Panc1 (cell line): ENCODE measurements around the gene ALDOC. TPM values are rescaled to one million over a fixed set of nuclear protein-coding genes. Genes with fewer than 3 reads are reported as not detected.

Source experiments
- ATAC-seq: fragments of 200-7000 bp; cut with Tn5 transposase; 2 replicates; pipeline ENCODE4 v1.9.1; 2020; ENCODE audit warnings: mild to moderate bottlenecking, moderate library complexity
- BruUV-seq: library from RNA; stranded (reverse); fragments of 400-500 nt; replicated peaks from 2 replicates; lab custom pipeline; 2021; lab: Mats Ljungman, UMichigan
- CTCF ChIA-PET: fragments of 300-600 bp; sonication (Branson Sonifier 250); formaldehyde crosslinking; loops from one replicate; lab custom pipeline; 2022; ENCODE audit warnings: antibody characterized with exemption; lab: Charles Lee
- POLR2A ChIA-PET: fragments of 300-600 bp; sonication (Branson Sonifier 250); formaldehyde crosslinking; loops from one replicate; lab custom pipeline; 2022; ENCODE audit warnings: antibody characterized with exemption; lab: Charles Lee
- DNase-seq: peaks from one replicate; pipeline ENCODE4 v3.0.0-alpha.2; 2010; ENCODE audit warnings: low read depth, low spot score
- H3K27ac ChIP-seq: 2 replicates; pipeline ENCODE4 v1.5.1; 2011; ENCODE audit warnings: mild to moderate bottlenecking, low read length, inconsistent platforms
- H3K27me3 ChIP-seq: fragments of 200-500 bp; sonication (Bioruptor generic); 2 replicates; pipeline ENCODE4 v1.6.0; 2014; ENCODE audit warnings: low read length, inconsistent platforms; ENCODE audit not compliant: control insufficient read depth, insufficient read depth
- H3K36me3 ChIP-seq: fragments of 200-500 bp; sonication (Bioruptor generic); 2 replicates; pipeline ENCODE4 v1.5.1; 2014; ENCODE audit warnings: inconsistent platforms, mild to moderate bottlenecking, low read length, moderate library complexity; ENCODE audit not compliant: control insufficient read depth, insufficient read depth
- H3K4me1 ChIP-seq: 2 replicates; pipeline ENCODE4 v1.5.1; 2011; ENCODE audit warnings: inconsistent platforms, mild to moderate bottlenecking, low read length, moderate library complexity; ENCODE audit not compliant: control insufficient read depth, insufficient read depth
- H3K4me3 ChIP-seq, 2 experiments: 2 replicates each; pipeline ENCODE4 v1.5.1; 2011 to 2012; ENCODE audit warnings: low read depth in 2 of 2, low read length in 2 of 2, mild to moderate bottlenecking in 2 of 2, inconsistent platforms in 1 of 2, moderate library complexity in 1 of 2
- H3K9me3 ChIP-seq: fragments of 200-500 bp; sonication (Bioruptor generic); 2 replicates; pipeline ENCODE4 v1.5.1; 2014; ENCODE audit warnings: low read depth, mild to moderate bottlenecking, inconsistent platforms, low read length, moderate library complexity; ENCODE audit not compliant: control insufficient read depth, insufficient read depth
- POLR2AphosphoS5 ChIP-seq: IDR thresholded peaks from 2 replicates; pipeline ENCODE4 v1.6.1; 2012; ENCODE audit warnings: mild to moderate bottlenecking, low read depth, low read length, moderate library complexity
- SIN3A ChIP-seq: IDR thresholded peaks from 2 replicates; pipeline ENCODE4 v1.6.1; 2012; ENCODE audit warnings: low read depth, mild to moderate bottlenecking, low read length, moderate library complexity, borderline replicate concordance; ENCODE audit not compliant: insufficient read depth
- TCF7L2 ChIP-seq: IDR thresholded peaks from 2 replicates; pipeline ENCODE4 v1.6.1; 2011; ENCODE audit warnings: mild to moderate bottlenecking, low read depth, low read length, inconsistent platforms
- in situ Hi-C: cut with HindIII; loops from 2 replicates; pipeline ENCODE4 v1.10.0; 2016; ENCODE audit warnings: low sequenced_read_pairs, low pct_unique_long_range_greater_than_20kb
- intact Hi-C: fragments of 100-400 bp; cut with micrococcal nuclease; formaldehyde crosslinking; loops from one replicate; pipeline ENCODE4 v1.10.0; 2022; ENCODE audit not compliant: unreplicated experiment
- total RNA-seq: library from RNA; stranded (reverse); gene quantifications from one replicate; pipeline ENCODE4 v1.2.1, GENCODE V29; 2021; ENCODE audit not compliant: unreplicated experiment
- TF ChIP-seq, protein P1 (sequence below), 2 experiments: IDR thresholded peaks; 2 replicates each; pipeline ENCODE4 v1.6.1; 2011 to 2012; ENCODE audit warnings: low read depth in 2 of 2, control low read depth in 1 of 2, low read length in 1 of 2, mild to moderate bottlenecking in 1 of 2, moderate library complexity in 1 of 2; ENCODE audit not compliant: insufficient read depth in 1 of 2
- TF ChIP-seq, protein P2 (sequence below): fragments of 450-650 bp; IDR thresholded peaks from 2 replicates; pipeline ENCODE4 v1.5.1; 2017; ENCODE audit warnings: mild to moderate bottlenecking

ALDOC gene
- total RNA-seq, 1 experiment from 2014 or later: 13.4 TPM

DNA sequence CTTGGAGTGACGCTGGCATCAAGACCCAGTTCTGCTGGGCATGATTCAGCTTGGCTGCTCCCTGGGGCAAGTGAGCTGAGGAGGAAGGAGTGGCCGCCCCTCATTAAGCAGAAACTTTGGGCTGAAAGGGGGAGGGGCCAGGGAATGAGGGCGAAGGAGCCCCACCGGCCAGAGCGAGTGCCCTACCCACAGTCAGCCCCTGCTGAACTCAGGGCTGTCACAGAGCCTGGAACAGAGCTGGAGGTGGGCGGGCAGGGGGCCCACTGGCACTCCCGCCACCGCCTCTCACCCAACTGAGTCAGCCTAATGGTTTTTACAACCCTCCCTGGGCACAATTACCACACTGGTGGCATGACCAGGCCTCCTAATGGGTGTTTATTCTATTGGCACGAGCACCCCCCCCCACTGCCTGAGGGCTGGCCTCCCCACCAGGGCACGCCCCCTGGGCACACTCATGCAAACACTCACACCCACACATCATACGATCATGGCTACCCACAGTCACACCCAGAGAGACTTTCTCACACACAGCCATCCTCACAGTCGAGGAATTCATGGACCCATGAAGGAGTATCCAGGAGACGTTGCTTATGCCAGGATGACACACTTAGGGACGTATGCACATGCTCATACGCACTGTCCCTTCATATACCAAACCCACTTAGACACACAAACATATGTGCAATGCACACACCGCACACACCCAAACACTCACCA lies 43.4 kb downstream of the ALDOC start:
- no peak for ATAC-seq
- in situ Hi-C loops: no loop called here

DNA sequence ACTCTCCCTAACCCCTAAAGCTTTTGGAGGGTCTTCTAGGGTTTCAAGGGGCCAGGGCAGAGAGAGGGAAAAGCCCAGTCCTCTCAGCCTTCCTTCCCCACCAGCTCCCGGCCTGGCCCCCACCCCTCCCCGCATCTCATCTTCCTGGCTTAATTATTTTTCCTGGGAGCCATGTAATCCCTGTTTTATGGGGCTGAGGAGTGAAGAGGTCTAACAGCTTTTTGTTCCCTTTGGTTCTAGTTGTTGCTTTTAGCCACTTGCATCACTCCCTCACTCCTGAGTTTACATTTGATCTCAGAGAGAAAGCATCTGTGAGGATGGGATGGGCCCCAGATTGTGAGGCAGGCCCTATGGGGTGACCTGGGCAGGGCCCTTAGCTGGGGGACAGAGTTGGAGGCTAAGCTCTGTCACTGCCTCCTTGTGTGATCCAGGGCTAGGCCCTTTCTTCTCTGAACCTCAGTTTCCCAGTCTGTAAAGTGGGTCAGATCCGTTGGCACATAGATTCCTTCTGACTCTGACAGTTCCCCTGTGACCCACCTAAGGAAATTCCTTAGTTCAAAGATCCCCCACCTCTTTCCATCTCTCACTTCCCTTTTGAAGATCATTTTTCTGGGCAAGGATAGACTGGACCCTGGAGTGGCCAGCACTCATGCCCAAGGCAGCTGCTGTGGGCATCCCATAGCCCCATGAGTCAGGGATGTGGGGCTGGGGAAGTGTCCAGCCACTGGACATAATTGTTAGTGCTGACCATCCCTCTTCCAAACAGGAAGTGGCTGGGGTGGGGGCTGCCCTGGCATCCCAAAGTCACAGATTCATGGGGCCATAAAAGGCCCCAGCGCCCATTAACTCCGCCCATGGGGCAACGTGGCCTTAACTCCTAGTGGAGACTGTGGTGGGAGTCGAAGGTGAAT lies 44.4 kb downstream of the ALDOC start:
- no TSS peak for BruUV-seq
- Histone ChIP-seq H3K4me1 (no peaks in the 10 kb centered on the region), H3K9me3 (no peaks in the 10 kb centered on the region), H3K36me3 (no peaks in the 10 kb centered on the region), H3K27me3 (no peaks in the 10 kb centered on the region; the same call in 1 of the 2 replicates), H3K27ac (no peak overlapping the region), H3K4me3 (no peak overlapping the region)
- in situ Hi-C loops (no loop called here), intact Hi-C loops (no loop called here)
- TF ChIP-seq TCF7L2 (no peak), POLR2AphosphoS5 (no peak), SIN3A (no peak)
- TF ChIP-seq, protein P1, sequence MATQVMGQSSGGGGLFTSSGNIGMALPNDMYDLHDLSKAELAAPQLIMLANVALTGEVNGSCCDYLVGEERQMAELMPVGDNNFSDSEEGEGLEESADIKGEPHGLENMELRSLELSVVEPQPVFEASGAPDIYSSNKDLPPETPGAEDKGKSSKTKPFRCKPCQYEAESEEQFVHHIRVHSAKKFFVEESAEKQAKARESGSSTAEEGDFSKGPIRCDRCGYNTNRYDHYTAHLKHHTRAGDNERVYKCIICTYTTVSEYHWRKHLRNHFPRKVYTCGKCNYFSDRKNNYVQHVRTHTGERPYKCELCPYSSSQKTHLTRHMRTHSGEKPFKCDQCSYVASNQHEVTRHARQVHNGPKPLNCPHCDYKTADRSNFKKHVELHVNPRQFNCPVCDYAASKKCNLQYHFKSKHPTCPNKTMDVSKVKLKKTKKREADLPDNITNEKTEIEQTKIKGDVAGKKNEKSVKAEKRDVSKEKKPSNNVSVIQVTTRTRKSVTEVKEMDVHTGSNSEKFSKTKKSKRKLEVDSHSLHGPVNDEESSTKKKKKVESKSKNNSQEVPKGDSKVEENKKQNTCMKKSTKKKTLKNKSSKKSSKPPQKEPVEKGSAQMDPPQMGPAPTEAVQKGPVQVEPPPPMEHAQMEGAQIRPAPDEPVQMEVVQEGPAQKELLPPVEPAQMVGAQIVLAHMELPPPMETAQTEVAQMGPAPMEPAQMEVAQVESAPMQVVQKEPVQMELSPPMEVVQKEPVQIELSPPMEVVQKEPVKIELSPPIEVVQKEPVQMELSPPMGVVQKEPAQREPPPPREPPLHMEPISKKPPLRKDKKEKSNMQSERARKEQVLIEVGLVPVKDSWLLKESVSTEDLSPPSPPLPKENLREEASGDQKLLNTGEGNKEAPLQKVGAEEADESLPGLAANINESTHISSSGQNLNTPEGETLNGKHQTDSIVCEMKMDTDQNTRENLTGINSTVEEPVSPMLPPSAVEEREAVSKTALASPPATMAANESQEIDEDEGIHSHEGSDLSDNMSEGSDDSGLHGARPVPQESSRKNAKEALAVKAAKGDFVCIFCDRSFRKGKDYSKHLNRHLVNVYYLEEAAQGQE (IDR thresholded peaks at IDR 0.05; ENCODE audit: insufficient read depth in 1 of 2, low read depth in 2 of 2, low read length in 1 of 2): no peak
- TF ChIP-seq, protein P2, sequence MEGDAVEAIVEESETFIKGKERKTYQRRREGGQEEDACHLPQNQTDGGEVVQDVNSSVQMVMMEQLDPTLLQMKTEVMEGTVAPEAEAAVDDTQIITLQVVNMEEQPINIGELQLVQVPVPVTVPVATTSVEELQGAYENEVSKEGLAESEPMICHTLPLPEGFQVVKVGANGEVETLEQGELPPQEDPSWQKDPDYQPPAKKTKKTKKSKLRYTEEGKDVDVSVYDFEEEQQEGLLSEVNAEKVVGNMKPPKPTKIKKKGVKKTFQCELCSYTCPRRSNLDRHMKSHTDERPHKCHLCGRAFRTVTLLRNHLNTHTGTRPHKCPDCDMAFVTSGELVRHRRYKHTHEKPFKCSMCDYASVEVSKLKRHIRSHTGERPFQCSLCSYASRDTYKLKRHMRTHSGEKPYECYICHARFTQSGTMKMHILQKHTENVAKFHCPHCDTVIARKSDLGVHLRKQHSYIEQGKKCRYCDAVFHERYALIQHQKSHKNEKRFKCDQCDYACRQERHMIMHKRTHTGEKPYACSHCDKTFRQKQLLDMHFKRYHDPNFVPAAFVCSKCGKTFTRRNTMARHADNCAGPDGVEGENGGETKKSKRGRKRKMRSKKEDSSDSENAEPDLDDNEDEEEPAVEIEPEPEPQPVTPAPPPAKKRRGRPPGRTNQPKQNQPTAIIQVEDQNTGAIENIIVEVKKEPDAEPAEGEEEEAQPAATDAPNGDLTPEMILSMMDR: no peak
- ATAC-seq (no peak), DNase-seq (no peak)
- CTCF ChIA-PET: interaction anchor here (0.6 kb wide), 1 partner anchor 146 kb away, joined by 8 read pairs; no protein-coding TSS in a partner anchor
- POLR2A ChIA-PET: no interaction called here

More for the DNA sequence above, 43.4 kb downstream of the ALDOC start:
- H3K36me3 ChIP-seq: no peaks in the 10 kb centered on the region
- TF ChIP-seq, protein P2: no peak
- TF ChIP-seq SIN3A (no peak), POLR2AphosphoS5 (no peak), TCF7L2 (no peak)
- TF ChIP-seq, protein P1 (IDR thresholded peaks at IDR 0.05; ENCODE audit: insufficient read depth in 1 of 2, low read depth in 2 of 2, low read length in 1 of 2): no peak
- intact Hi-C loops: no loop called here
- DNase-seq: no peak
- no peaks in the 10 kb centered on the region for H3K4me1 ChIP-seq
- no peak overlapping the region for H3K27ac ChIP-seq
- POLR2A ChIA-PET: no interaction called here
- BruUV-seq: no TSS peak
- no peaks in the 10 kb centered on the region; the same call in 1 of the 2 replicates for H3K27me3 ChIP-seq
- no peak overlapping the region for H3K4me3 ChIP-seq
- H3K9me3 ChIP-seq: no peaks in the 10 kb centered on the region
- CTCF ChIA-PET: no interaction called here
